ENCODE measurements around the gene RASL10B.
"Not testable (repeated sequence)": the region's sequence is repeated elsewhere in the genome, so short reads cannot be mapped to it uniquely, and the experiment has no call there.

The RASL10B gene, protein sequence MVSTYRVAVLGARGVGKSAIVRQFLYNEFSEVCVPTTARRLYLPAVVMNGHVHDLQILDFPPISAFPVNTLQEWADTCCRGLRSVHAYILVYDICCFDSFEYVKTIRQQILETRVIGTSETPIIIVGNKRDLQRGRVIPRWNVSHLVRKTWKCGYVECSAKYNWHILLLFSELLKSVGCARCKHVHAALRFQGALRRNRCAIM

DNA sequence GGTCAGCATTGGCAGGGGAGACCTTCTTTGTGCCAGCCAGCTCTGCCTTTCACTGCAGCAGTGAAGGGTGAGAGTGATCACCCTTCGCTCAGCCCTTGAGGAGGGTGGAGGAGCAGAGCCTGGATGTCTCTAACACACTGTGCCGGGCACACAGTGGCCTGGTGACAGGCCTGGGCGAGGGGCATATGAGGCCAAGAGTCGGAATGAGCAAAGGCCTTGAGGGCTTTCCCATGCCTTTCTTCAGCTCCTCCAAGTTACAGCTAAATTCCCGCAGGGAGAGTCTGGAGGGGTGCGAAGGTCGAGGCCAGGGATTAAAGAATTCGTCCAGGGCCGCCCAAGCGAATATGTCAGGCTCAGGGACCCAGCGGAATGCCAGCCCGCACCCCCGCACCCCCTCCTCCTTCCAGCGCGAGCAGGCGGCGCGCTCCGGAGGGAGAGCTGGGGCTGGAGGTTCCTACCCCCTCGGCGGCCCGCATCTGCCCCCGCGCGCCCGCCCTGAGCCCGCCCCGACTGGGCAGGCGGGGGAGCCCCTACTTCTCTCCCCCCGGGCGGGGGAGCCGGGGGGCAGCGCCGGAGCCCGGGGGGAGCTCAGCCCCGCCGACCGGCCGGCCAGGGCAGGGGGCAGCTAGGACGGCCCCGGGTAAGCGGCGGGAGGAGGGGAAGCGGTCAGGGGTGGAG is at the start of gene RASL10B:
TSS of gene RASL10B (plus strand) at position 401 of the 678 bp plus-strand sequence. CDS start 3,546 bp downstream, outside the sequence.
- no peak for DNase-seq (ENCODE audit: low read depth, low spot score)

DNA sequence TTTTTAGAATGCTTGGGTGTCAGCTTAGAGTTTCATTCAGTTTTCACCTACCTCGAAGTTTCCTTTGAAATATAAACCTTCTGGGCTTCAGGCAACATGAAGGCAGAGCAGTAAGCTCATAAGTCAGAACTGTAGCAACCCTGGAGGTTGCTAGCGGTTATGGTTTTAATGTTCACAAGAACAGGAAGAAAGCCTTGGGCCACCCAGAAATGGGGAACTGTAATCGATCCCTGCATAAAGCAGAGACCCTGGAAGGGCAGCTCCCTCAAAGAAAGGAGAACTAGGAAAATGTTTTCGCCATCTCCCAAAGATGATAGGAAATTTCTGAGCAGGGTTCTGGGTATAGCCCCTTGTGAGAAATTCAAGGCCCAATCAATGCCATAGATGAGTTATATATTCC is 47.8 kb upstream of the RASL10B start:
- DNase-seq (ENCODE audit: low read depth, low spot score) = no peak

DNA sequence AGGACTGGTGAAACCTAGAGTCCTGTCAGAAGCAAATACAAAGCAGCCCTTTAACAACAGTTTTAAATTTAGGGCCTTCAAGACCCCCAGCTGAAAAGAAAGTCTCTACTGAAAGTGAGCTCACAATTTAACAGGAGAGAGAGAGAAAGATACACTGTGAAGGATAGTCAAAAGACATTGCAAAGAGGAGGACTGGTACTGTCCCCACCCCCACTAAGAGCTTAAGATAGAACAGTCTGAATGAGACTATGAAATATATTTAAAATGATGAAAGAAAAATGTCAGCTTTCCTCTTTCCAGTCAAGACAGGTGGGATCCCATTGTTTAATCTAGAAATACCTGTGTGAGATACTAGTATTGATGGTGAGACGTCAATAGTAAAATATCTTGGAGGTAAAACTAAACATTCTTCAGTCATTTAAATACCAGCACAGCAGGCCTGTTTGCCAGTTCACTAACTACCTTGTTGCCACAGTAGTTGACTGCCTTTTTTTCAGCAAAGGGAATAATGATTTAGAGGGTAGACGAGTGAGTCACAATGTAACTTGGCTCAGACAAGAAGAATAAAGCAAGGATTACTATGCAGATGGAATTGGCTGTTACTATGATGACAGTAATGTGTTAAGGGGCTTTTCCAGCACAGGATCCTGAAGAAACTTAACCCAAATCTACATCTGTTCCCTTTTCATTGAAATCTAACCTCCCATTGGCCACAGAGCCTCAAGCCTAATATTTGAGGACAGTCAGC is 47.2 kb upstream of the RASL10B start:
- DNase-seq (ENCODE audit: low read depth, low spot score) = no peak

DNA sequence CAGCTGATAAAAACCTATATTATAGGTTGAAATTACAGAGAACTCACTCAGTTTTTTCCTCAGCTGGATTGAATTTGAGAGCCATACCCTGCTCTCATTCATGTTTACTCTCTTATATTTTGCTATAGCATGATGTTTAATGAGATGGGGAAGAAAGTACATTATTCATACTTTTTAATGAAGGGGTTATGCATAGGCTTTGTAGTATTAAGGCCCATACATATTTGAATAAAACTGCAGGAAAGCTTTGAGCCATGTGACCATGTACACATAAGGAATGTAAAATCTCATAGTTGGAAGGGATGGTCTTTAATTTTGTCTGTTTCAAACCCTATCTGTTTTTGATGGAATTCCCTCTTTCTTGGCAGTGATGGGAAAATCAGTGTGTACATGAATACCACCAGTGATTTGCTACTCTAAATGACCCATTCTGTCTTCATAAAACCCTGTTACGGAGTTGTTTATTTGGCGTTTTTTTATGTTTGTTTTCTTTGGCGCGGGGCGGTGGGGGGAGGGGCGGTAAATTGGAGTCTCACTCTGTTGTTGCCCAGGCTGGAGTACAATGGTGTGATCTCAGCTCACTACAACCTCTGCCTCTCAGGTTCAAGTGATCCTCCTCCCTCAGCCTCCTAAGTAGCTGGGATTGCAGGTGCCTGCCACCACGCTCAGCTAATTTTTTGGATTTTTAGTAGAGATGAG is 38.8 kb upstream of the RASL10B start:
- no peak for DNase-seq (ENCODE audit: low read depth, low spot score)

DNA sequence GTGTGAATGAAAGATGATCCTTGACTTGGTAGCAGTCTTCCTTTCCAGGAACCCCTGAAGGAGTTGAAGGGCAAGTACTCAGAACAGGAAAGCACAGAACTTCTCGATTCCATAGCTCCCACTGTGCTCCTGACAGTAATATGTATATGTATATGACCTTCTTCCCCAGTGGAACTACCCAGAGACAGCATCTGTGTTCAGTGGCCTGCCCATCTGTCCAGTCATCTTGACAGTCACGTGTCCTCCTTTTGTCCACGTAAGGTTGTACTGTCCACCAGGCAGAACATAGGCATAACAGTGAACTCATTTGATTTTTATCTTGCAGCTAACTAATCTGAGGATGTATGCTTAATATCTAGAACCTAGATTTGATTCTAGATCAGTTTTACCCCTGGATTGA is 37.8 kb upstream of the RASL10B start:
- no peak for DNase-seq (ENCODE audit: low read depth, low spot score)

DNA sequence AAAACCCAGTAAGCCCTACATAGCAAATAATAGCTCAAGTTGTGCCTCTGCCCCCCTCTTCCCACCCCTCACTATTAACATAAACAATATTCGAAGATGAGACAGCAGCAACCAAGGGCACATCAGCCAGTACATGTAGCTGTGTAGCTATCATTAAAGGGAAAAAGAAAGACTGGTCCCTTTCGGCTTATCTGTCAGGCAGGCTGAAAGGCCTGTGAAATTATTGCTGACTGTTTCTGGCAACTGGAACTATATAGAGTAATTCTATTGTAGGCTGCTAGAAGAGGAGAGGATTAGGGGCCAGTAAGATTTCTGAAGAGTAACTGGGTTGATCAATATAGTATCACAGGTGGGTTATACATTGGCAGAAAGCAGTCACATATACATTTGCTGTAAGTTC is 36.5 kb upstream of the RASL10B start:
- DNase-seq (ENCODE audit: low read depth, low spot score) = no peak

DNA sequence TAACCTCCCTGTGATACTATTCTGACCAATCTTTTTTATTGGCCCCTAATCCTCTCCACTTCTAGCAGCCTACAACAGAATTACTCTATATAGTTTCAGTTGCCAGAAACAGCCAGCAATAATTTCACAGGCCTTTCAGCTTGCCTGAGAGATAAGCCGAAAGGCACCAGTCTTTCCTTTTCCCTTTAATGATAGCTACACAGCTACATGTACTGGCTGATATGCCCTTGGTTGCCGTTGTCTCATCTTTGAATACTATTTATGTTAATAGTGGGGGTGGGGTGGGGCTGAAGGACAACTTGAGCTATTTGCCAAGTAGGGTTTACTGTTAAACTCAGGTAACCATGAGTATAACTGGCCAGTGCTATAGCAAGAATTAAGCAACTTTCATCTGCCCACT is 35.8 kb upstream of the RASL10B start:
- no peak for DNase-seq (ENCODE audit: low read depth, low spot score)

DNA sequence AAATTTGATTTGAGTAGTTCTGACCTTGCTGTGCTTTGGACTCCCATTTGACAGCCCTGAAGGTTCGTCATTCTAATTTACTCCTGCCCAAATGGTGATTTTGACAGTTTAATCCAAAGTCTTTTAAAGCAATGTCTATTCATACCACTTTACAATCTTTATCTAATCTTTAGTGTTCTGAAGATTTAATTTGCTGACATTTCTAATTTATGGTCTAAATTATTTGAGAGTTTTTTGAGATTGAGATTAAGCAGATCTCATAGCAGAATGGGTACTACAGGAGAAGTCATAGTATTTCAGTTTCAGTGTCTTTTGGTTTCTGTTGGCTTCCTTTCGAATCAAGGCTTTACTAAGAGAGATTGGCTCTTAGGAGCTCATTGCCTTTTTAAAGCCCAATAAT is 32.6 kb upstream of the RASL10B start:
- no peak for DNase-seq (ENCODE audit: low read depth, low spot score)

DNA sequence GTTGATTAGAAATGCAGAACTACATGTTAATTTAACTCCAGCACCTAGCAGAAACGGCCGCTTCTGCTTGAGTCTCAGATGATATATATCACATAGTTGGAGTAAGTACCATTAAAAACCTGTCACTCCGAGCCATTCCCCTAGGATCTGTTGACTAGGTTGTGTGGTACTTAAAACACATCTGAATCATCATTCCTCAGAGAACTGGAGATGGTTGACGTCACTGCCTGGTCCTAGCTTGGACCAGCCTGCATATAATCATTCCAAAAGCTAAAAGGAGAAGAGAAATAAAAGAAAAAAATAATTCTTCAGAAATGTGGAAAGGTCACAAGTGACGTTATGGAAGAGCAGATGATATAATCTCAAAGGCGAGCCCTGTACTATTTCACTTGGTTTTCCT is 31.3 kb upstream of the RASL10B start:
- no peak for DNase-seq (ENCODE audit: low read depth, low spot score)

DNA sequence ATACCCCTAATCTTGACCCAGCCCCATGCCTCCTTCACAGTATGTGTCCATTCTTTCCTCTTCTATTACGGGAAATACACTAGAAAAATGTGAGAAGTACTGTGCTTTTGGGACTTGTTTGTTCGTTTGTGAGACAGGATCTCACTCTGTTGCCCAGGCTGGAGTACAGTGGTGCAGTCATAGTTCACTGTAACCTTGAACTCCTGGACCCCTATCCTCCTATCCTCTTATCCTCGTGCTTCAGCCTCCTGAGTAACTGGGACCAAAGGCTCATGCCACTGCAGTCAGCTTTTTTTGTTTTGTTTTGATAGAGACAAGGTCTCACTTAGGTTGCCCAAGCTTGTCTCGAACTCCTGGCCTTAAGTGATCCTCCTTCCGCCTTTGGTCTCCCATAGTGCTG is 29.9 kb upstream of the RASL10B start:
- DNase-seq (ENCODE audit: low read depth, low spot score) = no peak

DNA sequence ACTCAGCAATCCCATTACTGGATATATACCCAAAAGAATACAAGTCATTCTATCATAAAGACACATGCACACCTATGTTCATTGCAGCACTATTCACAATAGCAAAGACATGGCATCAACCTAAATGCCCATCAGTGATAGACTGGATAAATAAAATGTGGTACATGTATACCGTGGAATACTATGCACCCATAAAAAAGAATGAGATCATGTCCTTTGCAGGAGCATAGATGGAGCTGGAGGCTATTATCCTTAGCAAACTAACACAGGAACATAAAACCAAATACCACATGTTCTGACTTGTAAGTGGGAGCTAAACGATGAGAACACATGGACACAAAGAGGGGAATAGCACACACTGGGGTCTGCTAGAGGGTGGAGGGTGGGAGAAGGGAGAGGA is 28.1 kb upstream of the RASL10B start:
- DNase-seq (ENCODE audit: low read depth, low spot score) = not testable (repeated sequence)

DNA sequence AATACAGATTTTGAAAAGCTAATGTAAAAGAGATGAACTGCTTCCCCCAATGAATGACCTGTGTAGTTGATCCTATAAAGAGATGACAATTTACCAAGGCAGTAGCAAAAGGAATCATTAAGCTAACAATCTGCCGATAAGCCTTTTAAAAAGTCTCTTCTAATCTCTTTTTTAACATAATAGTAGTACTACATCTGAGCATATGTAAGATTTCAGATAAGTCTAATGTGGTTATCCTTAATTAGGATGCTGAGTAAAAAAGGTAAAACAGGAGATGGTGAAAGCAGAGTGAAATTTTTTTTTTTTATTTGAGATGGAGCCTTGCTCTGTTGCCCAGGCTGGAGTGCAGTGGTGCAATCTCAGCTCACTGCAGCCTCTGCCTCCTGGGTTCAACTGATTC is 26.2 kb upstream of the RASL10B start:
- no peak for DNase-seq (ENCODE audit: low read depth, low spot score)

DNA sequence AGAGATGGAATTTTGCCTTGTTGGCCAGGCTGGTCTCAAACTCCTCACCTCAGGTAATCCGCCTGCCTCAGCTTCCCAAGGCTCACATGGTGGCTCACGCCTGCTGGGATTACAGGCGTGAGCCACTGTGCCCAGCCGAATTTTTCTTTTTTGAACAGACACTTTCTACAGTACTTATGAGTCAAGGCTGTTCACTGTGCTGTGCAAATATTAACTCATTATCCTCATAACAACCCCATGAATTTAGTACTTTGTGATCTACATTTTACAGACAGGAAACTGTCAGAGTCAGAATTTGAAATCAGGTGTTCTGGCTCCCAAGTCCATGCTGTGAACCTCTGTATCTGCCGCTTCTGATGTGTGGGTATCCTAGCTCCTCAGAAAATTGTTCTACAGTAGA is 25.7 kb upstream of the RASL10B start:
- DNase-seq (ENCODE audit: low read depth, low spot score) = no peak

DNA sequence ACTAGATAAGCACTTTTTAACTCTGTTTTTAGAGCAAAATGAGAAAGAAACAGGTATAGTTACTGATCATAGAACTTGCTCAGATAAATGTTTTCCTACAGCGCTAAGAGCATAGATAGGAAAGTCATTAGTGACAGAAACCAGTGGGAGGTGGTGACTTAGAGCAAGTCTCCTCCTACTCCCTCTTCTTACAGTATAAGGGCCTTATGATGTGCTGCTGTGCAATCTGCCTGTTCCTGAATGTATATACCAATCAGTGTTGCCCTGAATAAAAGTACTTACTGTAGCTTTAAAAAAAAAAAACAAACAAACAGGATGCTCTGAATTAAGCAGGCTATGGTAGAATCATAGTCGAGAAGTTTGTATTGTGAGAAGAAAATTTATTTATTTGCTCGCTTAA is 23.3 kb upstream of the RASL10B start:
- no peak for DNase-seq (ENCODE audit: low read depth, low spot score)

DNA sequence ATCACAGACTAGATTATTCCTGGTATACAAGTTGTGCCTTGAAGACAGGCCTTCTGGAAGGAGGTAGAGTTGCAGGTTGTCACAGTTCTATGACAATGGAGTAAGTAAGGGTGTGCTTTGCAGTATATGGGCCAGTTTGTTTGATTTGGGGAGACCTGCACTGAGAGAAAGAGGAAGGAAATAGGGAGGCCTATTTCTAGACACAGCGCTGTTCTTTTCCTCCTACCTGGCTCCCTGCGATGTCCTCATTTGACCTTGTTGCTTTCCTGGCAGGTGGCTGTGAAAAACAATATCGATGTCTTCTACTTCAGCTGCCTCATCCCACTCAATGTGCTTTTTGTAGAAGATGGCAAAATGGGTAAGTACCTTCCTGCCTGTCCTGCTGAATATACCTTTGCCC is 22.5 kb upstream of the RASL10B start:
- no peak for DNase-seq (ENCODE audit: low read depth, low spot score)

DNA sequence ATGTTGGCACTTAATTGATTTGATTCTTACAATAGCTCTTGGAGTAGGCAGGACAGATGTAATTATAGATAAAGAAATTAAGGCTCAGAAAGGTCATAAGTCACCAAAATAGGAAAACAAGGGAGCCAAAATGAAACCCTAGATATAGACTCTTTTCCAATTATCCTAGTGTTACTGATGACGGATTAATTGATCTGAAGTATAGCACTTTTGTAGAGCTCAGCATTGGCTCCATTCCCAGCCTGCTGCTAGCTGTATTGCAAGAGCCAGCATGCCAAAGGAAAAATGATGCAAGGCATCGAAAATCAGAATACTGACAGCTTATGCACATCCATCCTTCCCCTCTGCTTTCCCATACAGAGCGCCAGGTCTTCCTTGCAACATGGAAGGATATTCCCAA is 21.6 kb upstream of the RASL10B start:
- no peak for DNase-seq (ENCODE audit: low read depth, low spot score)

DNA sequence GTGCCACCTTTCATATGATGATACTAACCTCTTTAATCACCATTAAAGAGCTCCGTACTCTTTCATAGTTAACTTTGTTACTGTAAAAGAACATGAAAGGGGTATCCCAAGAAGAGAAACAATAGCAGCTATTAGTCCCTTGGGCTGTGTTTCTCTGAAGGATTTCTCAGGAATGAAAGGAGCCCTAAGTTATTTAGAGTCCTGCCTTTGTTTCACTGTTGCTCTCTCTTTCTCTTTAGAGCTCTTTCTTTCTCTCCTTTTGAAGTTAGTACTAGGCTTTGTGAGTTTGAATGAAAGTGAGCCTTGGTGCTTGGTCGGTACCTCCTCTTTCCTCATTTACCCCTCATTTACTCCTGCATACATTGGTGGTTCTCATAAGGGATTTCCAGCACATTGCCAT is 20.5 kb upstream of the RASL10B start:
- no peak for DNase-seq (ENCODE audit: low read depth, low spot score)

DNA sequence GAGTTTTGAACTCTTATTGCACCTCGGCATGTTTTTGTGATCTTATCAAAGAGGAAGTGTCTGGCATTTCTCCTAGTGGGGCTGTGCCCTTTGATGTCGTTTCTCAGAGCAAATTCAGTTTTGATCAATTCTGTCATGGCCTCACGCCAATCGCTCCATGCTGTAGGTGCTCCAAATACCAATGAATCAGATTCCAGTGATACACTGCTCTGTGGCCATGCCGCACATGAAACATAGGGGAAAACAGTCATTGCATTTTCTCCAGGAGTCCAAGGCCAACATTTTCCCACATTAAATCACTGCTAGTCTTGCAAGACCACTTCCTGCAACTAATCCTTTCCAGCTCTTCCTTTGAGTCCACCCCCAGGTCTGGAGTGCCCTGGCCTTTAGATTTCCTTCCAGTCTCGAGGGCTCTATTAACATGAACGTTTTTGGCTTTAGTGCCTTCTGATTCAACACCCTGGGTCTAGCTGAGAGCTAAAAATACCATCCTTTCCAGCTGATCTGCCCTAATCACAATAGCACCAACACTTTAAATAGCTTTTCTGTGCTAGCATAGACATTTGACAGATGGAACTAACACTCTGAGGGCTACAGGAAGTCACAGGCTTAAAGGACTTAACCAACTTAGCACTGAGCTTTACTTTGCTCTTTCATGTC is 18.2 kb upstream of the RASL10B start:
- DNase-seq (ENCODE audit: low read depth, low spot score) = no peak

DNA sequence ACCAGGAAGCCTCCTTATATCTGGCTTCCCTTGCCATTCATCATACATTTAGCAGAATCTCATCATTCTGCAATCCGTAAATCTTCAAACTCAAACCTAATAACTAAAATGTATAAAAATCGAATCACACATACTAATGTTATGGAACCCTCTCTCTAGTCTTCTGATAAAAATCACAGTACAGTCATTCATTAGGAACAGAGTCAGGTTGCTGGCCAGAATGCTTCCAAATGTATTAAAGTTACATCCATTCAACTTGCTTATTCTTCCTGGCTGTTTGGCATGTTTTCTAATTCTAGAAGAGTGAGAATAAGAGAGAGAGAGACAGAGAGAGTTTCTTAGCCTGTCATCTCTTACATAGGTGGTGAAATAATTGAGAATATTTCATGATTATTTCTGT is 16.5 kb upstream of the RASL10B start:
- DNase-seq (ENCODE audit: low read depth, low spot score) = no peak

DNA sequence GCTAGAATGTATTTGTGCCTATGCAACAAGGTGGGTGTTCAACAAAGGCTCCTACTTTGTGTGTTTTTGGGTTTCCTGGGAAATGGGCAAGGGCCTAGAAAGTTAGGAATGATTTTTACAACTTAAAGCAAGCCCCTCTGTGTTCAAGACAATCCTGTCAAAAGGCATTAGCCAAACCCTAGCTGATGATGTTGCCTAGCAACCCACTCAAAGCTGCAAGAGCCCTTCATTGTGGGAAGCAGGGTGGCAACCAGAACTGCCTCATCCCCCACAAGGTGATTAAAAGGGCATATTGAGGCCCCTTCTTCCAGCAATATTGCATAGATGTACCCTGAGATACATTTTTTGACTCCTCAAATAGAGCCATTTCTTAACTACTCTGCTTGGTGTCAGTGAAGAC is 16.0 kb upstream of the RASL10B start:
- no peak for DNase-seq (ENCODE audit: low read depth, low spot score)

DNA sequence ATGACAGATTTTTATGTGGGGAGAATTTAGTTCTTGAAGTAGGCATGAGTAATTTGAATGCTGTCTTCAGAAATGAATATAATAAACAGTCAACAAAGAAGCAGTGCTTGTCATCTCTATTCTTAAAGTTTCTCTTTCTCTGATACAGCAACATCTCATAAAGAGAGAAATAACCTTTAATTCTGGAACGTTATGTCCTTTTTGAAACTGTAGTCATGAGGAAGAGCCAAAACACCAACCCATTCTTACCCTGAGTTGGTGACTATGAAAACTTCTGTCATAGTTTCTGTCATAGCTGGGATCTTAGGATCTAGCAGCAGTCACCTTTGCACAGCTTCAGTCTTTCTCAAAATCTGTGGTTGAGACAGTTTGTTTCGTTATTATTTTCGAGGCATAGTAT is 15.3 kb upstream of the RASL10B start:
- DNase-seq (ENCODE audit: low read depth, low spot score) = no peak

DNA sequence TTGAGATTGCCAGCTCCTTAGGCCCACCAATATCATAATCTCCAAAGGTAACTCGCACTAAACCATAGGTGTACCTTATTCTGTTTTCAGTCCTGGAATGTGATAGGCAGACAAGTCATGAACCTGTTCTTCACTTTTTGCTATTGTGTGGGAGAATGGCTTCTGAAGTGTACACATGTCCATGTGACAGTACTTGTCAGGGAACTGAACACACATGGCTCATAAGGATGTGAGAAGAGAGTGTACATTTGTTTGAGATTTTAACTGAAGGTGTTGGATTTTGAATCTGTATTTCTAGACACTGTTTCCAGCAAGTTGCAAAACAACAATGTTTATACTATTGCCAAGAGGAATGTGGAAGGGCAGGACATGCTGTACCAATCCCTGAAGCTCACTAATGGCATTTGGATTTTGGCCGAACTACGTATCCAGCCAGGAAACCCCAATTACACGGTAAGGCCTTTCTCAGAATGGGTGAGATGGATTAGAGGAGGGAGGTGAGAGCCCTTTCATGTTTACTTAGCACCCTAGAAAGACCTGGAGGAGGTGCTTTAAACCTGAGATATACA is 14.5 kb upstream of the RASL10B start:
- no peak for DNase-seq (ENCODE audit: low read depth, low spot score)

Measured in activated CD4-positive, CD25-positive, alpha-beta regulatory T cell treated with anti-CD3 and anti-CD28 coated beads, Interleukin-2, amount 50 U/mL, for 16 hours (primary cell).